ENCODE data around the gene ADARB1. TPM values are rescaled to one million over a fixed set of nuclear protein-coding genes. Genes with fewer than 3 reads are reported as not detected.

ADARB1 gene
- total RNA-seq, 1 experiment from 2014 or later: 14.1 TPM

DNA sequence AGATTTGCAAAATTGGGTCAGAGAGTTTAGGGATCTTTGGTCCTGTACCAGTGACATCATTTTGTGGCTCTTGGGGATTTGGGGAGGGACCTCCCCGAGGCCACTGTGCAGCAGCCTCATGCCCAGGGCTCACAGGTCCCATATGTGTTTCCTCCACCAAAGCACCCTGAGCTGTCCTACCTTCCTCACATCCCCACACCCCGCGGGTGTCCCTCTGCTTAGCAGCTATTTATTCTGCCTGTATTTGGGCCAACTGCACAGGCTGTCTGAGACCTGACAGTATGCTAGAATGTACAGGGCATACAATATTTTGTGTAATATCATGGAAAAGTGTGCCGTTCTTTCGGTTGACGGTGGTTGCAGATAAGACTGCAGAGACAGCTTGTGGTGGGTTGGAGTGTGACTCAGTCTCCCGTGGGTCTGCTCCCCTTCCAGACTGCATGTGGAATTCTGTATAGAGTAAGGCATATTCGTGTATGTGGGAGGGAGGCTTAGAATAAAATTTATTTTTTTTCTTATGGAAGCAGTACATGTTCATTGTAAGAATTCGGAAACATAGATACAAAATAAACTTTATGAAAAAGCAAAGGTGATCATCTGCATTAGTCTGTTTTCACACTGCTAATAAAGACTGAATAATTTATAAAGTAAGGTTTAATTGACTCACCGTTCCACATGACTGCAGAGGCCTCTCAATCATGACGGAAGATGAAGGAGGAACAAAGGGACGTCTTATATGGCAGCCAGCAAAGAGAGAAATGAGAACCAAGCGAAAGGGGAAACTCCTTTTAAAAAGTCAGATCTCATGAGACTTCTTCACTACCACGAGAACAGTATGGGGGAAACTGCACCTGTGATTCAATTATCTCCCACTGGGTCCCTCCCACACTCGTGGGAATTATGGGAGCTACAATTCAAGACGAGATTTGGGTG, 84.4 kb downstream of the ADARB1 start:
- no peaks in the 10 kb centered on the region for H3K36me3 ChIP-seq (ENCODE audit: low read depth, low read length)
- H3K27me3 ChIP-seq (ENCODE audit: low read length): no peaks in the 10 kb centered on the region
- no peak overlapping the region for H3K4me2 ChIP-seq (ENCODE audit: low read length)
- no peaks in the 10 kb centered on the region; the same call in 1 of the 2 replicates for H3K9me2 ChIP-seq (replicated peaks; ENCODE audit: low read length)
- H2AFZ ChIP-seq (ENCODE audit: low read length): no peak overlapping the region
- H4K20me1 ChIP-seq (ENCODE audit: low read length): no peaks in the 10 kb centered on the region
- no peak overlapping the region for H3K27ac ChIP-seq (ENCODE audit: low read length)
- H3K9me3 ChIP-seq (ENCODE audit: low read length): no peaks in the 10 kb centered on the region
- no peaks in the 10 kb centered on the region for H3K4me1 ChIP-seq (ENCODE audit: insufficient read depth, low read length)
- H3K4me3 ChIP-seq (ENCODE audit: low read length): no peak overlapping the region
- intact Hi-C loops (cut with micrococcal nuclease): no loop called here
- BruUV-seq (replicated peaks): no TSS peak
- CTCF ChIA-PET: interaction anchor here (0.6 kb wide), 1 partner anchor 31 kb away, joined by 4 read pairs; no protein-coding TSS in a partner anchor
- TF ChIP-seq, protein P1, sequence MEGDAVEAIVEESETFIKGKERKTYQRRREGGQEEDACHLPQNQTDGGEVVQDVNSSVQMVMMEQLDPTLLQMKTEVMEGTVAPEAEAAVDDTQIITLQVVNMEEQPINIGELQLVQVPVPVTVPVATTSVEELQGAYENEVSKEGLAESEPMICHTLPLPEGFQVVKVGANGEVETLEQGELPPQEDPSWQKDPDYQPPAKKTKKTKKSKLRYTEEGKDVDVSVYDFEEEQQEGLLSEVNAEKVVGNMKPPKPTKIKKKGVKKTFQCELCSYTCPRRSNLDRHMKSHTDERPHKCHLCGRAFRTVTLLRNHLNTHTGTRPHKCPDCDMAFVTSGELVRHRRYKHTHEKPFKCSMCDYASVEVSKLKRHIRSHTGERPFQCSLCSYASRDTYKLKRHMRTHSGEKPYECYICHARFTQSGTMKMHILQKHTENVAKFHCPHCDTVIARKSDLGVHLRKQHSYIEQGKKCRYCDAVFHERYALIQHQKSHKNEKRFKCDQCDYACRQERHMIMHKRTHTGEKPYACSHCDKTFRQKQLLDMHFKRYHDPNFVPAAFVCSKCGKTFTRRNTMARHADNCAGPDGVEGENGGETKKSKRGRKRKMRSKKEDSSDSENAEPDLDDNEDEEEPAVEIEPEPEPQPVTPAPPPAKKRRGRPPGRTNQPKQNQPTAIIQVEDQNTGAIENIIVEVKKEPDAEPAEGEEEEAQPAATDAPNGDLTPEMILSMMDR (conservative IDR thresholded peaks at IDR 0.05; ENCODE audit: low read depth, low read length): no peak
- no peak for TF ChIP-seq EZH2 (IDR thresholded peaks at IDR 0.05; ENCODE audit: low read length, unreplicated experiment)
- TF ChIP-seq EZH2phosphoT487 (IDR thresholded peaks at IDR 0.05; ENCODE audit: borderline replicate concordance, low read length): no peak
- no peak overlapping the region for H3K9ac ChIP-seq (ENCODE audit: low read length)
- no peaks in the 10 kb centered on the region for H3K79me2 ChIP-seq (ENCODE audit: low read length)
- H3F3A ChIP-seq (ENCODE audit: low read length, unreplicated experiment): no peaks in the 10 kb centered on the region
- POLR2A ChIA-PET (ENCODE audit: unreplicated experiment): no interaction called here
- DNase-seq: no peak
- no peak for ATAC-seq

DNA sequence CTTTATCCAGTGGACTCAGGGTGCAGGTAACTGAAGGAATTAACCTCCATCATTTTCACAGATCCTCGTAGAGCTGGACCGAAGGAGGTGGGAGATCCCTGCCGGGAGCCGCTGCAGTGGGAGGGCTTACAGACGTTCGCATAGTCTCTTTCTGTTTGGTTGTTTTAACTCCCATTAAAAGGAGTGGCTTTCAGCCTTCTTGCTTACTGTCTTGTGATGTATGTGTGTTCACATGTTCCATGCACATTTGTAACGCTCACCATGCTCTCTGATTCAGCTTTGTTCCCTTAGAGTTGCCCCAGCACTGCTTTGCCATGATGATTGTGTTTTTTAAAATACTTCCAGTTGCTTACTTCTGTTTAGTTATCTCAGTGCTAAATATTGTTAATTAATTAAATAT, 85.8 kb downstream of the ADARB1 start:
- DNase-seq (no peak), ATAC-seq (no peak)
- Histone ChIP-seq H3F3A (ENCODE audit: low read length, unreplicated experiment) (no peaks in the 10 kb centered on the region), H3K27ac (ENCODE audit: low read length) (no peak overlapping the region), H4K20me1 (ENCODE audit: low read length) (no peaks in the 10 kb centered on the region), H3K4me3 (ENCODE audit: low read length) (no peak overlapping the region), H3K4me2 (ENCODE audit: low read length) (no peak overlapping the region), H3K9ac (ENCODE audit: low read length) (no peak overlapping the region), H3K9me3 (ENCODE audit: low read length) (no peaks in the 10 kb centered on the region), H3K79me2 (ENCODE audit: low read length) (no peaks in the 10 kb centered on the region), H3K27me3 (ENCODE audit: low read length) (no peaks in the 10 kb centered on the region), H3K4me1 (ENCODE audit: insufficient read depth, low read length) (no peaks in the 10 kb centered on the region), H3K36me3 (ENCODE audit: low read depth, low read length) (no peaks in the 10 kb centered on the region), H3K9me2 (replicated peaks; ENCODE audit: low read length) (no peaks in the 10 kb centered on the region; the same call in 1 of the 2 replicates), H2AFZ (ENCODE audit: low read length) (no peak overlapping the region)
- ChIA-PET POLR2A (ENCODE audit: unreplicated experiment) (no interaction called here), CTCF (no interaction called here)
- no TSS peak for BruUV-seq (replicated peaks)
- TF ChIP-seq, protein P1 (conservative IDR thresholded peaks at IDR 0.05; ENCODE audit: low read depth, low read length): no peak
- no peak for TF ChIP-seq EZH2phosphoT487 (IDR thresholded peaks at IDR 0.05; ENCODE audit: borderline replicate concordance, low read length)
- no peak for TF ChIP-seq EZH2 (IDR thresholded peaks at IDR 0.05; ENCODE audit: low read length, unreplicated experiment)
- intact Hi-C loops (cut with micrococcal nuclease): no loop called here

Data from PC-3 (cell line).